SIG-M5 treated with dmso at 0.1 percent for 504 hours (cell line): ENCODE data around the gene ZNF638.
A peak's percentile ranks its signal among the peaks of the same experiment; 100 is the strongest.

Experiments used
- DNase-seq: peaks from one replicate; lab custom pipeline; 2025; ENCODE audit not compliant: unreplicated experiment; lab: John Stamatoyannopoulos, UW

ZNF638 gene

DNA sequence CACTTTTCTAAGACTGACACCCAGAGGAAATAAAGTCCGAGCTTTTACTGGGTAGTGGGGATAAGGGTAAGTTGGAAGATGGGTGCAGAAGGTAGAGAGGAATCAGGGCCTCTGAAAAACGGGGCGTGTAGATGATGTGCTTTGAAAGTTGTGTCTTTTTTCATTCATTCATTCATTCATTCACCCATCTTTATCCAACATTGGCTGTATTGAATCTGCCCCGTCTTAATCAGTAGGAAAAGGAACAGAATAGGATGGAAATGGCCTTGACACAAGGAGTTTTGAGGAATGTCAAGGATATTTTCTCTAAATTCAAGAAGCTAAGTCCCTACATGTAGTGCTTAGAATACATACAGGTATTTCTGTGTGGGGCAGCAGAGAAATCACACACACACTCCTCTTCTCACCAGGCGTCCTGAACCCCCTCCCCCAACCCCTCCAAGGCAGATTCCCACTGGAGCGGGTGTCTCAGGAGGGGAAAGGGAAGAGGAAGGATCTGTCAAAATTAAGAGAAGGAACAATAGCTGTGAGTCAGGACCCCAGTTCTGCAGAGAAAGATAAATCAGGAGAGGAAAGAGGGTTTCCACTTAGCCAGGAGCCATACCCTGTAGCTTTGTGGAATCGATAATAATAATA lies 135.7 kb downstream of the ZNF638 start:
- DNase-seq: no peak

DNA sequence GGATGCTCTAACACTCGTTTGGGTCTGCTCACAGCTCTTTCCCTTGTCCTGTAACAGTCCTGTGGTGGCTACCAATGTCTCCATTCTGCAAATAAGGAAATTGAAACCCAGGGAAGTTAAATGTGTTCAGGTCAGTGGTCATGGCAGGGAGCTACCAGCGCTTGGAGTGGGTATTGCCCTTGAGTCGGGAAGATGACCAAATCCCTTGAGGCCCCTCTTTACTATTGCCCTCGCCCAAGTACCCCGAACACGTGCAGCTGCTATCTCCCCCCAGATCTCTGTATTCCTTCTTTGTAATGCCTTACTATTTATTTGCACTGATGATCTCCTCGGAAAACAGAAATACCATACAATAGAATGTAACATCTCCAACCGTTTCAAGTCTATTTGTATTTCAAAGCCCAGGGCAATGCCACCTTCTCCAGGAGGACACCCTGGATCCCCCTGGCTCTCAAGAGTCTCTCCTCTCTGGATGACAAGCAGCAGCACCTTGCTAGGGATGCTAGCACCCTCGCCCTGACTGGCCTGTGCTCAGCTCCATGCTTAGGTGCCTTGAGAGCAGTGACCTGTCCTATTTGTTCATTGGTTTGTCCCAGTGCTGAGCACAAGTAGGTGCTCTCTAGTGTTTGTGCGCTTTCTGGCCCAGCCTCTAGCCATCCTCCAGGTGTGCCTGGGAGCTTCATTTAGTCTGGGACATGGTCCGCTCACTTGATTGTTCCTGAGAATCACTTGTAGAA lies 136.9 kb downstream of the ZNF638 start:
- no peak for DNase-seq

DNA sequence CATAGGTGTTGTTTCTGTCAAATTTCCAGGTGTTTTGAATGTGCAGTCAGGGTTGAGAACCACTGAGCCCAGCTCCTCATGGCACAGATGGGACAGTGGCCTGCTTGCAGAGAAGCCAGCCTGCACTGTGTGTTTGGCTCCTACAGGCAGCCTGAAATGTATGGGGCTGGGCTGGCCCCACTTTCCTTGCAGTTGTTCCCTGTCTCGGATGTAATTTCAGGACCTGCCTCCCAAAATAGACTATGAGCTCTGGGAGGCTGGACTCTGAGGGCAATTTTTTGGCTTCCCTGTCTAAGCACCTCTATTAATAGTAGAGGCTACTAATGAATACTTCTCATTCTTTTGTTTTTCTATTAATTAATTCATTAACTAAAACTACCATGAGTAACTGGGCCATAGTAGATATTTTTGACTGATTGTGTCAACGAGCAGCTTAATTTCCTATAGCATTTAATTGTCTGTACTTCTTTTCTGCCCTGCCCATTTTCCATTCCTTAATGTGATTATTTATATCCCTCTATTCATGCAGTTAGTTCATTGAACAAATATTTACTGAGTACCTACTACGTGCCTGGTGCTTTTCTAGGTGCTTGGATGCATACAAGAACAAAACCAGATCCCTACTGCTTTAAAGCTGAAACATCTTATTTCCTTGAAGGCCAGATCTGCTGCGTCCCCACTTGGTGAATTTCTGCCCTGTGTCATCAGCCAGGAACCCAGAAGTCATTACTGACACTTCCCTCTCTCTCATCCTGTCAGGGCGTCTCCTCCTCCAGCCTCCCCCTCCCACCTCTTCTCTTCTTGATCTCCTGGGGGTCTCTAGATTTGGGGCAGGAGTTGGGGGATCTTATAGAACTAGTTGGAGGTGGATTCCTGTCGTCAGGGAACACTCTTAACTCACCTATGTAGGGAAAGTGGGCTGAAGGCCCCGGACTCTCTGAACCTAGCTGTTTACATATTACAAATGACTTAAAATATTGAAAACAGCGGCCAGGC lies 138.1 kb downstream of the ZNF638 start:
- DNase-seq: no peak

DNA sequence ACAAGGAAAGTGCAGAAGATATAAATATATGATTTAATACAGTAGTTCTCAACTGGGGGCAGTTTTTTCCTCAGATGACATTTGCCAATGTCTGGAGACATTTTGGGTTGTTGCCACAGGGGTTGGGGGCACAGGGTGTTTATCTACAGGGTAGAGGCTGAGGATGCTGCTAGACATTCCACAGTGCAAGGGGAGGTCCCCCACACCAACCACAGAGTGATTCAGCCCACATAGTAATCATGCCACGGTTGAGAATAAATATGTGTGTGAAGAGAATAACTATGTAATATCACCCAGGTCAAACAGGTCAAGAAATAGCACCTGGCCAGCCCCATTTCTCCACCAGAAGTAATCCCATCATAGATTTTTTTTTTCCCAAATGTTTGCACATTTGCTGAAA lies 139.7 kb downstream of the ZNF638 start:
- no peak for DNase-seq

DNA sequence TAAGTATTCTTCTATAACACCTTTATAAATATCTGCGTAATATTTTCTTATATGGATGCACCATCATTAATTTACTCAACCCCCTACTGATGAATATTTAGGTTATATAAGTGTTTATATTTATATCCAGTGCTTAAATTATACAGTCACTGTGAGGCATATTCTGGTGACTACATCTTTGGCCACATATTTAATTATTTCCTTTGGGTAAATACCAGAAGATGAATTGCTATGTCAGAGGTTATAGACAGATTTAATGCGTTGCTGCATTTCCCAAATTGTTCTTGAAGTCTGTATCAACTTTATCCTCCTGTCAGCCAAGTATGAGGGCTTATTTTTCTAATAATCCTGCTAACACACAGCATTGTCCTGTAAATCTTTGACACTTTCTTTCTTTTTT lies 140.4 kb downstream of the ZNF638 start:
- no peak for DNase-seq

DNA sequence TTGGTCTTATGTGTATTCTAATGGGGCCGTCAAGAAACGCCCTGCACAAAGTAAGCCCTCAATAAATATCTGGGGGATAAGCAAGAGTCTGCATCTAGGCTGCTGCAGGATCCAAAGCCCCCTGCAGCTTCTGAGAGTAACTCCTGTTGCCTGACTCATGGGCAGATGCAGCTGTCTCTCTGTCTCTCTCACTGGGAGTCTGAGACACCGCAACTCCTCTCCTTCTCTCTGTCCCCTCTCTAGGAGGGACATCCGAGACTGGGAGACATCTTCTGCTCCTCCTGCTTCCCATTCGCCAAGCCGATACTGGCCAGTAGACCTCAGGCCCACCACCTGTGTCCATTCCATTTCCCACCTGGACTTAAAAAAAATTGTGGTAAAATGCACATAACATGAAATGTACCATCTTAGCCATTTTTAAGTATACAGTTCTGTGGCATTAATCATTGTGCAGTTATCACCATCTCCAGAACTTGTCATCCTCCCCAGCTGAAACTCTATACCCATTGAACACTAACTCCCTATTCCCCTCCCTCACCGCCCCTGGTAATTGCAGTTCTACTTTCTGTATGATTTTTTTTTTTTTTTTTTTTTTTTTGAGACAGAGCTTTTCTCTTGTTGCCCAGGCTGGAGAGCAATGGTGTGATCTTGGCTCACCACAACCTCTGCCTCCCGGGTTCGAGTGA lies 141.9 kb downstream of the ZNF638 start:
- no peak for DNase-seq

DNA sequence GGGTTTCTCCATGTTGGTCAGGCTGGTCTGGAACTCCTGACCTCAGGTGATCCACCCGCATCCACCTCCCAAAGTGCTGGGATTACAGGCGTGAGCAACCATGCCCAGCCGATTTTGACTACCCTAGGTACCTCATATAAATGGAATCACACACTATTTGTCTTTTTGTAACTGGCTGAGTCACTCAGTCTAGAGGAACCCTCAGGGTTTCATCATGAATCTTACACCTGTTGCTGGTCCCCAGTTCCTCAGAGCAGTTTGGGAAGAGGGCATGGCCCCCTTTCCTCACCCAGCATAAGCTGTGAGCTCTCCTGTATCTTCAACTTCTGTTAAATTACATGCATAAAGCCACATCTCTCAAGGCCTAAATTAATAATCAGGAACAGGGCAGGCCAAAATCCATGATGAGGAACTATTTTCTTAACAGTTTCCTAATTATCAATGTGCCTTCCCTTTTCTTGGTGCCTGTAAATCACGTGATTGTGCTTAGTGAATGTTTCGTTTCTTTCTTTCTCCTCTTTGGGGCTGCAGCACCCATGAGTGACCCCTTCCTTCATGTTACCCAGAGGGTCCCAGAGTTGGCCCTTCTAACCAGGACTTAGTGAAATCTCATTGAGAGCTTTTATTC lies 142.6 kb downstream of the ZNF638 start:
- DNase-seq: peak; percentile 22

DNA sequence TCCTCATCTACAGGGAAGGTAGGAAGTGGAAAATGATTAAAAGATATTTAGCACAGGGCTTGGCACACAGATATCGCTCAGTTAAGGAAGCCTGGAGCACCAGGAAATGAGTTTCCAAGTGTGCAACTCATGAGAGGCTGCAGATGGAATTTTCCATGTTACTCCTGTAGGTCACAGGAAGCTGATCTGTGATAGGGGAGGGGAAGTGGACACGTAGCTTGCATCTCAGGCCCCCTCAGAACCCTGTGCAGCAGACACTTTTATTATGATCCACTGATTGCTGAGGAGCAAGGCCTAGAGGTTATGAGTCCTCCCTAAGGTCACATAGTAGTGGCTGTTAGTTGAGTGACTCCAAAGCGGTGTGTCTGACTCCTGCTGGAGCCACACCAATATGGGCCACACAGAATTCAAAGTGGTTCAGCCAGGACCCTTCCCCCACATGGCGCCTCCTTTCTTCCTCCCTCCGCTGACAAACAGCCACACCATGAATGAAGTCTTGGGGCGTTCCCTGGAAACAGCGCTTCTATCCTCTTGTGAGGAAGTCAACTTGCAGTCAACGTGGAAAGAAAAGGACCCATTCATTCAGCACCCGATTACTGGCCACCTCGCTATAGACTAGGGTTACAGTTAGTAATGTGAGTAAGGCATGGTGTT lies 143.3 kb downstream of the ZNF638 start:
- DNase-seq: no peak

DNA sequence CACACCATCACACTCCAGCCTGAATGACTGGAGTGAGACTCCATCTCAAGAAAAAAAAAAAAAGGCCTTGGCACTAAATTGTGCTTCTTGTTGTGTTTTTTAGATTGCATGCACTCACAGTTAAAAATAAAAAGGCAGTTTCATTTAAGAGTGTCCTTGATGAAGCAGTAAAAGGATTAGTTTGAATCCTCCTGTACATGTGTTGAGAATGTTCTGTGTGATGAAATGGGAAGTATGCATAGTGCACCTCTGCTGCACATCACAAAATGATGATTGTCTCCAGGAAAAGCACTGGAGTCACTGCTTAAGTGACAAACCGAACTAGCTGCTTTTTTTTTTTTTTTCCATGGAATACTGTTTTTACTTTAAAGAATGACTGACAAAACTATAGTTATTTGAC lies 144.9 kb downstream of the ZNF638 start:
- DNase-seq: no peak

DNA sequence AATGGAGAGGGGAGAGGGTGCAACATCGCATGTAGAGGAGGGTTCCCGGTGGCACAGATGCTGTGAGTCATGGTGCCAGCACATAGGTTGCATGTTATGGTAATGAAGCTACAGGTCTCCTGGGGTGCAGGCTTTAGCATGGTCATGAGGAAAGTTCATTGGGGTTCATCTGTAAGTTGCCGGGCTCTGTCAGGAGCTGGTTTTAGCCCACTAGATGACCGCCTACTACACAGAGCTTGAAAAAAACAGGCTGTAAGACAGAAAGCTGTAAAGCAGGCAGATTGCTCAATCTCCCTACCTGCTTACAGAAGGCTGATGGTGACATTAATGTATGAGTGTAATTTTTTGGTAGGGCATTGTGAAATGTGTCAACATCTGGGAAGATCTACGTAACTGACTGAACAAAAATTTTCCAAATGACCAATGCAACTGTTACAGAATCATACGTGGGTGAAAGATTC lies 145.7 kb downstream of the ZNF638 start:
- DNase-seq: peak; percentile 54

DNA sequence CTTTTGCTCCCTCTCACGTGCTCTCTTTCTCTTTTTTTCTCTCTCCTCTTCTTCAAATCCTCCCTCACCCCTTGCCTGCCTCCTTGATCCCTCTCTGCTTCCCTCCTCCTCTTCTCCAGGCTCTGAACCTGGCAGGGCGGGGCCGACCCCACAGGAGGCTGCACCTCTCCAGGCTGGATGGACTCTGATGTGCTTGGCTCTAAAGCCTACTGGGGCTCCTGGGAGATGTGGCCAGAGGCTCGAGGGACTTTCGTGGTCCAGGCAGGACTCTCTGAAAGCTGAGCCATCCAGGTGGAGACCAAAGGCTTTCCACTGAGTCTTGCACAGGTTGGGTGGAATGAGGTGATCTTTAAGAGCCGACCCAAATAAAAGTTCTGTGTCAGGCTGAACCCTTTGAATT lies 147.2 kb downstream of the ZNF638 start:
- no peak for DNase-seq

DNA sequence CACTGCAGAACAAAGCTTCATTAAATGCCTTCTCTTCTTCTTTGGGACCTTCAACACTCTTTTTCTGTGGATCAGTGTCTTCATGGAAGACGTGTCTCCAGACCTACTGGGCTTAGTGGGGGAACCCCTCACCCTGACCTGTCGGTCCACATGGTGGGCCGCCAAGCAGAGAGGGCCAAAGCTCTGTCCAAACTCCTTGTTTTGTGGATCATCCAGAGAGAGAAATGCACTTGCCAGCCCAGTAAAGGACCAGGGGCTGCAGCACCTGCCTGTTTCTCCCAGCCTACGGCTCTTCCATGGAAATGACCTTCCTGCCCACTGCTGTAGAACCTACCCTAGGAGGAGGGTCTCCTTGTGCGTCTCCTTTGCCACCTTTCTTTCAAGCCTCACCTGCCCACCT lies 147.7 kb downstream of the ZNF638 start:
- DNase-seq: no peak

DNA sequence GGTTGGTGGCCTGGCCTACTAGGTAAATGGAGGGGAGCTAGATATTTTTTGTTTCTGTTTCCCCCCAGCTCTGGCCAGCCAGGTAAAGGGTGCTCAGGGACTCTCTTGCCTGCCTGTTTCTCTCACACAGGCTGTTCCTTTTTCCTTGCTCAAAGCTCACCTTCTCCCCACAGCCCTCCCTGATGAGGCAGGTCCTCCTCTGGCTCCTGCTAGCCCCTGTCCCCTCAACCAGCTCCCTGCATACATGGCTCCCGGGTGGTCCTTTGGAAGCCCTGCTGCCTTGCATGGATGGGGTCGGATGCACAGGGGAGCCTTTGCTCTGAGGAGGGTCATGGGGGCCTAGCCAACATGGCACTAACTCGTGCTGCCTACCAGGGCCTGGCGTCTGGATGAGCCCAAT lies 149.5 kb downstream of the ZNF638 start:
- DNase-seq: no peak

DNA sequence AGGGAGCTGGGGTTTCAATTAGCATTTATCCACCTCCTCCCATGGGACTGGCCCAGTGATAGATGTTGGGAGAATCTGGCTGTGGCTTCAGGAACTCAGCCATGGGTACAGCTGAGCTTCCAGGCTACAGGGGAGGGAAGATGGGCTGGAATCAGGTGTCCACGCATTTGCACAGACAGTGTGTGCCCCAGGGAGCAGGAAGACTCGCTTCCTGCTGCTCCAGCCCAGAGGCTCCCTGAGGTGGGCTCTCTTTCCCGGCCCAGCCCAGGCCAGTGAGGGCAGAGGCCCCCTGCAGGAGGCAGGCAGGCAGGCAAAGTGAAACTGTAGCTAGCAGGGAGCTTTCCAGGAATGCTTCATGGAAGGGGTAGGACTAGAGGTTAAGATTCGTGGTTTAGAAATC lies 150.5 kb downstream of the ZNF638 start:
- DNase-seq: no peak

DNA sequence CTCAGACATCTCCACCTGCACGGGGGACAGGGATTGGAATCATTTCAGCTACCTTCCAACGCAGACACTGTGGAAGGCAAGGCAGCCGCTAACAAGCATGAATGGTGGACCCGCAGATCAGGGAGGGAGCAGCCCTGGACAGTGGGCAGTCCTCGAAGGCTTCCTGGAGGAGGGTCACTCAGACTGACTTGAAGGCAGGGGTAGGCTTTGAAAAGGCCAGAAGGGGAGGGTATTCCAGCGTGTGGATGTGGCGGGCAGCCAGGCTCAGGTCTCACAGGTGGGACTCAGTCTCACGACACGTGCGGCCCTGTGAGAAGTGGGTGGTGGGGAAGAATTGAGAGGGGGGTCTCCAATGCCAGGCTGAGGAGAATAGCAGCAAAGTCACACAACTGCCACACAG lies 151.7 kb downstream of the ZNF638 start:
- DNase-seq: no peak

DNA sequence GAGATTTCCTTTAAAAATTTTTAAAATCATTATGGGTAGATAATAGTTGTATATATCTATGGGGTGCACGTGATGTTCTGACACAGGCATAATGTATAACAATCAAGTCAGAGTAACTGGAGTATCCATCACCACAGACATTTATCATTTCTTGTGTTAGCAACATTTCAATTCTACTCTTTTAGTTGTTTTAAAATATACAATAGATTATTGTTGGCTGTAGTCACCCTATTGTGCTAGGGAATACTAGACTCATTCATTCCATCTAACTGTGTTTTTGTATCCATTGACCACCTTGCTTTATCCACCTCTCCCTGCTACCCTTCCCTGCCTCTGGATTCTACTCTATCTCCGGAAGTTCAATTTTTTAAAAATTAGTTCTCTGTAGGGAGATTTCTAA lies 152.8 kb downstream of the ZNF638 start:
- no peak for DNase-seq
